Measurements from ENCODE around the gene CFL1. TPM values are rescaled to one million over a fixed set of nuclear protein-coding genes. Genes with fewer than 3 reads are reported as not detected.

CFL1 gene
- total and polyA plus RNA-seq, 8 donors: 389 to 1,430 (median 667) TPM

GRCh38 chr11:65816696-65817095 is 41.3 kb downstream of the CFL1 start:
- WGBS, 5 donors: 97 to 99% (median 97%) methylated on average over 3 of the region's 3 CpGs
- Histone ChIP-seq H3K36me3 (peaks cover 0 to 10% (median 2%) of the 10 kb centered on the region in 4 donors), H3K4me3 (no peak overlapping the region), H3K27ac (no peak overlapping the region), H3K9me3 (no peaks in the 10 kb centered on the region), H3K27me3 (no peaks in the 10 kb centered on the region), H3K4me1 (peaks cover 4 to 39% (median 30%) of the 10 kb centered on the region in 4 donors)
- no peak for DNase-seq
- TF ChIP-seq, protein P1, sequence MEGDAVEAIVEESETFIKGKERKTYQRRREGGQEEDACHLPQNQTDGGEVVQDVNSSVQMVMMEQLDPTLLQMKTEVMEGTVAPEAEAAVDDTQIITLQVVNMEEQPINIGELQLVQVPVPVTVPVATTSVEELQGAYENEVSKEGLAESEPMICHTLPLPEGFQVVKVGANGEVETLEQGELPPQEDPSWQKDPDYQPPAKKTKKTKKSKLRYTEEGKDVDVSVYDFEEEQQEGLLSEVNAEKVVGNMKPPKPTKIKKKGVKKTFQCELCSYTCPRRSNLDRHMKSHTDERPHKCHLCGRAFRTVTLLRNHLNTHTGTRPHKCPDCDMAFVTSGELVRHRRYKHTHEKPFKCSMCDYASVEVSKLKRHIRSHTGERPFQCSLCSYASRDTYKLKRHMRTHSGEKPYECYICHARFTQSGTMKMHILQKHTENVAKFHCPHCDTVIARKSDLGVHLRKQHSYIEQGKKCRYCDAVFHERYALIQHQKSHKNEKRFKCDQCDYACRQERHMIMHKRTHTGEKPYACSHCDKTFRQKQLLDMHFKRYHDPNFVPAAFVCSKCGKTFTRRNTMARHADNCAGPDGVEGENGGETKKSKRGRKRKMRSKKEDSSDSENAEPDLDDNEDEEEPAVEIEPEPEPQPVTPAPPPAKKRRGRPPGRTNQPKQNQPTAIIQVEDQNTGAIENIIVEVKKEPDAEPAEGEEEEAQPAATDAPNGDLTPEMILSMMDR (IDR thresholded peaks at IDR 0.05): no peak
- no peak for TF ChIP-seq POLR2A (IDR thresholded peaks at IDR 0.05)
- intact Hi-C loops (cut with DNase I; ENCODE audit: low total_unique reads): loop anchor here (5.0 kb wide), 1 partner anchor 104 kb away; the partner anchor contains the start of gene KAT5

GRCh38 chr11:65814986-65815565 is 42.9 kb downstream of the CFL1 start:
- H3K4me3 ChIP-seq: no peak overlapping the region
- no peak overlapping the region for H3K27ac ChIP-seq
- no peak for TF ChIP-seq POLR2AphosphoS5 (IDR thresholded peaks at IDR 0.05)
- TF ChIP-seq, protein P1 (IDR thresholded peaks at IDR 0.05): no peak
- TF ChIP-seq POLR2A (IDR thresholded peaks at IDR 0.05): no peak
- no peak for TF ChIP-seq EP300 (IDR thresholded peaks at IDR 0.05)
- H3K36me3 ChIP-seq: peaks cover 0 to 10% (median 2%) of the 10 kb centered on the region in 4 donors
- 80 to 91% (median 87%) methylated on average over 14 to 16 of the region's 16 CpGs for WGBS, 5 donors
- DNase-seq: no peak
- no peaks in the 10 kb centered on the region for H3K9me3 ChIP-seq
- intact Hi-C loops (cut with DNase I; ENCODE audit: low total_unique reads): loop anchor here (5.0 kb wide), 2 partner anchors 38 to 103 kb away; partner anchors contain the start of gene KAT5
- no peaks in the 10 kb centered on the region for H3K27me3 ChIP-seq
- peaks cover 4 to 32% (median 26%) of the 10 kb centered on the region in 4 donors for H3K4me1 ChIP-seq

- H3K36me3 ChIP-seq: peaks cover 0 to 10% (median 2%) of the 10 kb centered on the region in 4 donors
- H3K4me3 ChIP-seq: no peak overlapping the region
- no peak overlapping the region for H3K27ac ChIP-seq
- H3K4me1 ChIP-seq: peaks cover 4 to 32% (median 26%) of the 10 kb centered on the region in 4 donors
- no peaks in the 10 kb centered on the region for H3K27me3 ChIP-seq
- intact Hi-C loops (cut with DNase I; ENCODE audit: low total_unique reads): loop anchor here (5.0 kb wide), 1 partner anchor 37 kb away; no protein-coding TSS in a partner anchor
- H3K9me3 ChIP-seq: no peaks in the 10 kb centered on the region
- TF ChIP-seq EP300 (IDR thresholded peaks at IDR 0.05) (no peak), POLR2AphosphoS5 (IDR thresholded peaks at IDR 0.05) (no peak), POLR2A (IDR thresholded peaks at IDR 0.05) (no peak)
- TF ChIP-seq, protein P1 (IDR thresholded peaks at IDR 0.05): no peak
- WGBS, 5 donors: 35 to 59% (median 48%) methylated on average over 18 of the region's 18 CpGs
- DNase-seq: peak; percentile 35 to 72
These were observed 43.6 kb downstream of the CFL1 start for GRCh38 chr11:65814131-65814985.

GRCh38 chr11:65811764-65812475 is 46.1 kb downstream of the CFL1 start:
- H3K27ac ChIP-seq: no peak overlapping the region
- DNase-seq: no peak
- H3K4me1 ChIP-seq: peaks cover 0 to 19% (median 16%) of the 10 kb centered on the region in 4 donors
- 56 to 84% (median 71%) methylated on average over 19 of the region's 19 CpGs for WGBS, 5 donors
- peaks cover 0 to 19% (median 14%) of the 10 kb centered on the region in 3 donors for H3K27me3 ChIP-seq
- peaks cover 0 to 10% (median 2%) of the 10 kb centered on the region in 4 donors for H3K36me3 ChIP-seq
- H3K4me3 ChIP-seq: no peak overlapping the region
- TF ChIP-seq EP300 (IDR thresholded peaks at IDR 0.05): no peak
- TF ChIP-seq, protein P1 (IDR thresholded peaks at IDR 0.05): no peak
- TF ChIP-seq POLR2A (IDR thresholded peaks at IDR 0.05): no peak
- no peak for TF ChIP-seq POLR2AphosphoS5 (IDR thresholded peaks at IDR 0.05)
- no peaks in the 10 kb centered on the region for H3K9me3 ChIP-seq
- intact Hi-C loops (cut with DNase I; ENCODE audit: low total_unique reads): loop anchor here (5.0 kb wide), 1 partner anchor 35 kb away; no protein-coding TSS in a partner anchor
